OCI-LY3 (cell line): ENCODE measurements around the gene ACMSD.

Experiments
- H2AFZ ChIP-seq: fragments of 200-600, 300-600 bp; shearing (Covaris generic); 2 replicates; pipeline ENCODE4 v1.6.0; 2014; ENCODE audit warnings: antibody characterized with exemption, low read depth, low read length
- H3K27ac ChIP-seq: fragments of 200-600, 300-600 bp; sonication (generic); 2 replicates; pipeline ENCODE4 v1.5.1; 2014; ENCODE audit warnings: mild to moderate bottlenecking, low read length, moderate library complexity, mixed read lengths
- H3K27me3 ChIP-seq: fragments of 200-600, 300-600 bp; sonication (generic); 2 replicates; pipeline ENCODE4 v1.6.1; 2014; ENCODE audit warnings: low read depth, low read length, mixed read lengths
- H3K36me3 ChIP-seq: fragments of 200-600, 300-600 bp; sonication (generic); replicated peaks from 2 replicates; pipeline ENCODE3; 2014; ENCODE audit warnings: low read depth, low read length, mixed read lengths
- H3K4me1 ChIP-seq: fragments of 300-600, 200-600 bp; sonication (generic); 2 replicates; pipeline ENCODE4 v1.6.1; 2014; ENCODE audit warnings: low read length, mixed read lengths
- H3K4me2 ChIP-seq: fragments of 200-600, 300-600 bp; sonication (generic); 2 replicates; pipeline ENCODE4 v1.6.1; 2014; ENCODE audit warnings: low read length, mixed read lengths
- H3K4me3 ChIP-seq: fragments of 300-600, 200-600 bp; sonication (generic); 2 replicates; pipeline ENCODE4 v1.5.1; 2014; ENCODE audit warnings: antibody characterized with exemption, mild to moderate bottlenecking, low read length, moderate library complexity
- H3K79me2 ChIP-seq: fragments of 300-600, 200-600 bp; shearing (Covaris generic); 2 replicates; pipeline ENCODE4 v1.6.1; 2014; ENCODE audit warnings: mild to moderate bottlenecking, low read length, mixed read lengths
- H3K9ac ChIP-seq: fragments of 300-600, 200-600 bp; shearing (Covaris generic); 2 replicates; pipeline ENCODE4 v1.6.0; 2014; ENCODE audit warnings: mild to moderate bottlenecking, low read length, moderate library complexity
- H3K9me3 ChIP-seq: fragments of 200-600, 300-600 bp; shearing (Covaris generic); 2 replicates; pipeline ENCODE4 v1.6.1; 2014; ENCODE audit warnings: low read length, mixed read lengths; ENCODE audit not compliant: insufficient read depth
- H4K20me1 ChIP-seq: fragments of 200-600, 300-600 bp; sonication (generic); 2 replicates; pipeline ENCODE4 v1.6.1; 2016; ENCODE audit warnings: low read length, mixed read lengths; ENCODE audit not compliant: insufficient read depth
- EZH2phosphoT487 ChIP-seq: fragments of 200-600 bp; shearing (Covaris generic); IDR thresholded peaks from 2 replicates; pipeline ENCODE4 v1.6.1; 2018; ENCODE audit warnings: antibody characterized with exemption, mixed run types, low read depth
- TF ChIP-seq, protein P1 (sequence below): fragments of 200-600, 300-600 bp; sonication (generic); IDR thresholded peaks from 2 replicates; pipeline ENCODE4 v1.5.1; 2014; ENCODE audit warnings: antibody characterized with exemption, low read length, low read depth

The ACMSD gene

GRCh38 chr2:134873152-134873551 is 34.7 kb downstream of the ACMSD start:
- TF ChIP-seq, protein P1, sequence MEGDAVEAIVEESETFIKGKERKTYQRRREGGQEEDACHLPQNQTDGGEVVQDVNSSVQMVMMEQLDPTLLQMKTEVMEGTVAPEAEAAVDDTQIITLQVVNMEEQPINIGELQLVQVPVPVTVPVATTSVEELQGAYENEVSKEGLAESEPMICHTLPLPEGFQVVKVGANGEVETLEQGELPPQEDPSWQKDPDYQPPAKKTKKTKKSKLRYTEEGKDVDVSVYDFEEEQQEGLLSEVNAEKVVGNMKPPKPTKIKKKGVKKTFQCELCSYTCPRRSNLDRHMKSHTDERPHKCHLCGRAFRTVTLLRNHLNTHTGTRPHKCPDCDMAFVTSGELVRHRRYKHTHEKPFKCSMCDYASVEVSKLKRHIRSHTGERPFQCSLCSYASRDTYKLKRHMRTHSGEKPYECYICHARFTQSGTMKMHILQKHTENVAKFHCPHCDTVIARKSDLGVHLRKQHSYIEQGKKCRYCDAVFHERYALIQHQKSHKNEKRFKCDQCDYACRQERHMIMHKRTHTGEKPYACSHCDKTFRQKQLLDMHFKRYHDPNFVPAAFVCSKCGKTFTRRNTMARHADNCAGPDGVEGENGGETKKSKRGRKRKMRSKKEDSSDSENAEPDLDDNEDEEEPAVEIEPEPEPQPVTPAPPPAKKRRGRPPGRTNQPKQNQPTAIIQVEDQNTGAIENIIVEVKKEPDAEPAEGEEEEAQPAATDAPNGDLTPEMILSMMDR: no peak
- no peak for TF ChIP-seq EZH2phosphoT487
- Histone ChIP-seq H3K36me3 (no peaks in the 10 kb centered on the region), H3K4me2 (no peak overlapping the region), H3K9ac (no peak overlapping the region), H3K4me3 (no peak overlapping the region), H3K4me1 (no peaks in the 10 kb centered on the region), H3K9me3 (no peaks in the 10 kb centered on the region), H2AFZ (no peak overlapping the region), H3K27ac (no peak overlapping the region), H3K27me3 (no peaks in the 10 kb centered on the region), H3K79me2 (no peaks in the 10 kb centered on the region), H4K20me1 (no peaks in the 10 kb centered on the region)

DNA sequence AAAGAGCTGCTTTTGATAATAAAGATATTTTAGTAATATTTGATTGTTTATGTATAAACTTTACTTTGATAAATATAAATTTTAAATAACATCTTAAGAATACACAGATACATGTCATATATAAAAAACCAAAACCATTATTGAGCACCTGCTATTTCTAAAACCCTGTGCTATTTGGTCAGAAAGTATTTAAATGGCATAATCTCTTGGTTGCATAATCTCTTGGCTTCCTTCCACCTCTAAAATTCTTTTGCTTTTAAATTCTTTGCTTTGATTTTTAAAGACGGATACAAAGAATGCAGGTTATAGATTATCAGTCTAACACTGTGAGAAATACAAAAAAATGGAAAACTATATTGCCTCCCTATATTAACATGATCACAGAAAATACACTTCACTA is 36.9 kb downstream of the ACMSD start:
- Histone ChIP-seq H3K4me1 (no peaks in the 10 kb centered on the region), H4K20me1 (no peaks in the 10 kb centered on the region), H2AFZ (no peak overlapping the region), H3K4me2 (no peak overlapping the region), H3K9me3 (0 out of 2 replicates have a peak, but pooled peaks cover 4% of the 10 kb centered on the region), H3K79me2 (no peaks in the 10 kb centered on the region), H3K27me3 (no peaks in the 10 kb centered on the region), H3K4me3 (no peak overlapping the region), H3K36me3 (no peaks in the 10 kb centered on the region), H3K27ac (no peak overlapping the region), H3K9ac (no peak overlapping the region)
- TF ChIP-seq EZH2phosphoT487: no peak
- TF ChIP-seq, protein P1: no peak

DNA sequence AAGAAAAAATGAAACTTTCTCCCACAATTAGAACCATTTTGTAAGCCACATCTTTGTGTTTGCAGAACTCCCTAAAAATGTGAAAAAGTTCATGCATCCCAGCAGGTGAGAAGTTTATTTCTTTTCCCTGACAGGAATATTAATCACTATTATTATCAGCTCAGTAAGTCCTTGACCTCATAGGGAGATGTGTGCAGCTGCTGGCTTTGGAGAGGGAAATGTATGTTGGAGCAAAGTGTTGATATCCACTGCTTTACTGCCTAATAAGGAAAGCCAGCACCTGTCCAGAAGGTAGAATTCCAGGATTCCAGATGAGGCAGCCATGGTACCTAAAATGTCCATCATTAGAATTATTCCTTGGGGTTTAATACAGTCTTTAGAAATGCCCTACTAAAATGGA is 44.4 kb downstream of the ACMSD start:
- Histone ChIP-seq H2AFZ (no peak overlapping the region), H3K27ac (no peak overlapping the region), H3K36me3 (no peaks in the 10 kb centered on the region), H3K4me2 (no peak overlapping the region), H3K4me3 (no peak overlapping the region), H3K79me2 (no peaks in the 10 kb centered on the region), H3K9me3 (0 out of 2 replicates have a peak, but pooled peaks cover 4% of the 10 kb centered on the region), H3K9ac (no peak overlapping the region), H4K20me1 (no peaks in the 10 kb centered on the region), H3K27me3 (no peaks in the 10 kb centered on the region), H3K4me1 (no peaks in the 10 kb centered on the region)
- TF ChIP-seq, protein P1: no peak
- no peak for TF ChIP-seq EZH2phosphoT487

GRCh38 chr2:134883552-134884293 is 45.3 kb downstream of the ACMSD start:
- TF ChIP-seq EZH2phosphoT487: no peak
- TF ChIP-seq, protein P1: no peak
- Histone ChIP-seq H3K9me3 (0 out of 2 replicates have a peak, but pooled peaks cover under 1% of the 10 kb centered on the region), H3K4me3 (no peak overlapping the region)

More at GRCh38 chr2:134883552-134884293, 45.3 kb downstream of the ACMSD start:
- Histone ChIP-seq H3K9ac (no peak overlapping the region), H3K27ac (no peak overlapping the region), H3K27me3 (no peaks in the 10 kb centered on the region), H3K79me2 (no peaks in the 10 kb centered on the region), H3K4me2 (no peak overlapping the region), H2AFZ (no peak overlapping the region), H3K4me1 (no peaks in the 10 kb centered on the region), H3K36me3 (no peaks in the 10 kb centered on the region), H4K20me1 (no peaks in the 10 kb centered on the region)
